Neural cell (in vitro differentiated cells): ENCODE measurements around the gene LYPD6. TPM values are rescaled to one million over a fixed set of nuclear protein-coding genes. Genes with fewer than 3 reads are reported as not detected.

Source experiments
- H2AFZ ChIP-seq: fragments of 200-600, 300-800 bp; sonication (generic), shearing (Covaris generic); 2 replicates; pipeline ENCODE4 v1.6.0; 2014; ENCODE audit warnings: low read depth, mild to moderate bottlenecking, antibody characterized with exemption, low read length, moderate library complexity
- H3F3A ChIP-seq: fragments of 200-600 bp; shearing (Covaris generic); 2 replicates; pipeline ENCODE4 v1.6.1; 2016; ENCODE audit warnings: mild to moderate bottlenecking, moderate library complexity, mixed read lengths, antibody characterized with exemption, low read length; ENCODE audit not compliant: insufficient read depth, poor library complexity, severe bottlenecking
- H3K27ac ChIP-seq: fragments of 200-600, 300-800 bp; sonication (generic), shearing (Covaris generic); 2 replicates; pipeline ENCODE4 v1.5.1; 2014; ENCODE audit warnings: mild to moderate bottlenecking, low read length, moderate library complexity
- H3K27me3 ChIP-seq: fragments of 300-800, 200-600 bp; sonication (generic), shearing (Covaris generic); 2 replicates; pipeline ENCODE4 v1.6.0; 2014; ENCODE audit warnings: mild to moderate bottlenecking, low read depth, low read length, moderate library complexity; ENCODE audit not compliant: insufficient read depth
- H3K36me3 ChIP-seq: fragments of 300-800, 200-600 bp; sonication (generic), shearing (Covaris generic); 2 replicates; pipeline ENCODE4 v1.5.1; 2014; ENCODE audit warnings: mild to moderate bottlenecking, antibody characterized with exemption, low read length, moderate library complexity; ENCODE audit not compliant: insufficient read depth
- H3K4me2 ChIP-seq: fragments of 300-800, 200-600 bp; sonication (generic), shearing (Covaris generic); 2 replicates; pipeline ENCODE4 v1.6.0; 2014; ENCODE audit warnings: mild to moderate bottlenecking, low read length
- H3K4me3 ChIP-seq: fragments of 300-800, 200-600 bp; sonication (generic), shearing (Covaris generic); 2 replicates; pipeline ENCODE4 v1.5.1; 2014; ENCODE audit warnings: mild to moderate bottlenecking, low read length, moderate library complexity
- H3K79me2 ChIP-seq: fragments of 200-600 bp; shearing (Covaris generic); replicated peaks from 2 replicates; pipeline ENCODE4 v1.6.0; 2014; ENCODE audit warnings: mild to moderate bottlenecking, low read length, moderate library complexity; ENCODE audit not compliant: insufficient read depth
- H3K9ac ChIP-seq: fragments of 300-800, 200-600 bp; sonication (generic), shearing (Covaris generic); 2 replicates; pipeline ENCODE4 v1.6.1; 2016; ENCODE audit warnings: mild to moderate bottlenecking, low read length, mixed read lengths
- H3K9me2 ChIP-seq: fragments of 200-600 bp; shearing (Covaris generic); 2 replicates; pipeline ENCODE4 v1.6.1; 2016; ENCODE audit warnings: mild to moderate bottlenecking, low read length, mixed read lengths; ENCODE audit not compliant: insufficient read depth
- H3K9me3 ChIP-seq: fragments of 200-600, 300-800 bp; sonication (generic), shearing (Covaris generic); 2 replicates; pipeline ENCODE4 v1.6.1; 2016; ENCODE audit warnings: mild to moderate bottlenecking, mixed run types, low read length, moderate library complexity, mixed read lengths
- H4K20me1 ChIP-seq: fragments of 200-600 bp; shearing (Covaris generic); 2 replicates; pipeline ENCODE4 v1.6.1; 2016; ENCODE audit warnings: mild to moderate bottlenecking, mixed run types; ENCODE audit not compliant: insufficient read depth
- EP300 ChIP-seq: fragments of 450-650 bp; conservative IDR thresholded peaks from 2 replicates; pipeline ENCODE4 v1.6.1; 2014; ENCODE audit warnings: antibody characterized with exemption, mild to moderate bottlenecking, moderate library complexity; ENCODE audit not compliant: poor library complexity, severe bottlenecking
- EZH2 ChIP-seq: fragments of 200-600, 300-800 bp; shearing (Covaris generic), sonication (generic); IDR thresholded peaks from 2 replicates; pipeline ENCODE4 v1.6.1; 2014; ENCODE audit warnings: antibody characterized with exemption, low read length, borderline replicate concordance, mild to moderate bottlenecking; ENCODE audit not compliant: insufficient read depth, poor library complexity, severe bottlenecking
- MXI1 ChIP-seq: fragments of 450-650 bp; conservative IDR thresholded peaks from 2 replicates; pipeline ENCODE4 v1.6.1; 2014; ENCODE audit warnings: antibody characterized with exemption, mild to moderate bottlenecking; ENCODE audit not compliant: poor library complexity, severe bottlenecking
- POLR2AphosphoS5 ChIP-seq: IDR thresholded peaks from 2 replicates; pipeline ENCODE4 v1.6.1; 2012
- RAD21 ChIP-seq: fragments of 450-650 bp; conservative IDR thresholded peaks from 2 replicates; pipeline ENCODE4 v1.6.1; 2014; ENCODE audit warnings: antibody characterized with exemption, mild to moderate bottlenecking, moderate library complexity
- SMC3 ChIP-seq: fragments of 450-650 bp; conservative IDR thresholded peaks from 2 replicates; pipeline ENCODE4 v1.6.1; 2014; ENCODE audit warnings: antibody characterized with exemption, mild to moderate bottlenecking, moderate library complexity; ENCODE audit not compliant: poor library complexity
- TAF1 ChIP-seq: IDR thresholded peaks from 2 replicates; pipeline ENCODE4 v1.6.1; 2012; ENCODE audit warnings: low read depth
- polyA plus RNA-seq: library from polyadenylated mRNA; depleted of rRNA; stranded (reverse); fragments of >200 nt; gene quantifications from 2 replicates; pipeline ENCODE4 v1.2.3, GENCODE V29; 2014
- TF ChIP-seq, protein P1 (sequence below): fragments of 450-650 bp; IDR thresholded peaks from 2 replicates; pipeline ENCODE4 v1.5.1; 2014; ENCODE audit warnings: antibody characterized with exemption, mild to moderate bottlenecking, moderate library complexity; ENCODE audit not compliant: poor library complexity, severe bottlenecking
- TF ChIP-seq, protein P2 (sequence below): IDR thresholded peaks from 2 replicates; pipeline ENCODE4 v1.6.1; 2012; ENCODE audit warnings: borderline replicate concordance

Gene LYPD6
- polyA plus RNA-seq, 1 donor from 2014 or later: 2.3 TPM

DNA sequence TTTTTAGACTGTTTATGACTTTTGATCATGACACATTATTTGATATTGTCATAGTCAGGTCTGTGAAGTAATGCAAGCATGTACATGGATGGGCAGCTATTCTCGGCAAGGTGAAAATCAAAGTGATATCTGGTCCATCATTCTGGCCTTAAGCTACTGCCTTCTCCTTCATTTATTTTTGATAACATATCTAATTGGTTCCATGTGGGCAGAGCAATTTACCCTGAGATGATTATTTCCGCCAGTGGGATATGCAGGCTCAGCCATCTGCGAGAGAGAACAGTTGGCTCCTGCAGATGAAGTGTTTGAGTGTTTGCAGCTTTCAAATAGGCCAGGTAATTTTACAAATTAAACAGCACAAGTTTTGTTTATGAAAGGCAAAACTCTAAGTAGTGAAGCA, 116.4 kb downstream of the LYPD6 start:
- Histone ChIP-seq H3K4me2 (no peak overlapping the region), H2AFZ (no peak overlapping the region), H4K20me1 (no peaks in the 10 kb centered on the region), H3K79me2 (no peaks in the 10 kb centered on the region), H3K4me3 (no peak overlapping the region), H3K27me3 (no peaks in the 10 kb centered on the region), H3K36me3 (no peaks in the 10 kb centered on the region), H3K9me3 (no peaks in the 10 kb centered on the region), H3K9me2 (no peaks in the 10 kb centered on the region), H3K27ac (no peak overlapping the region), H3K9ac (no peak overlapping the region), H3F3A (no peaks in the 10 kb centered on the region)
- no peak for TF ChIP-seq EZH2
- TF ChIP-seq MXI1: no peak
- TF ChIP-seq SMC3: no peak
- no peak for TF ChIP-seq TAF1
- no peak for TF ChIP-seq RAD21
- no peak for TF ChIP-seq EP300
- TF ChIP-seq, protein P1, sequence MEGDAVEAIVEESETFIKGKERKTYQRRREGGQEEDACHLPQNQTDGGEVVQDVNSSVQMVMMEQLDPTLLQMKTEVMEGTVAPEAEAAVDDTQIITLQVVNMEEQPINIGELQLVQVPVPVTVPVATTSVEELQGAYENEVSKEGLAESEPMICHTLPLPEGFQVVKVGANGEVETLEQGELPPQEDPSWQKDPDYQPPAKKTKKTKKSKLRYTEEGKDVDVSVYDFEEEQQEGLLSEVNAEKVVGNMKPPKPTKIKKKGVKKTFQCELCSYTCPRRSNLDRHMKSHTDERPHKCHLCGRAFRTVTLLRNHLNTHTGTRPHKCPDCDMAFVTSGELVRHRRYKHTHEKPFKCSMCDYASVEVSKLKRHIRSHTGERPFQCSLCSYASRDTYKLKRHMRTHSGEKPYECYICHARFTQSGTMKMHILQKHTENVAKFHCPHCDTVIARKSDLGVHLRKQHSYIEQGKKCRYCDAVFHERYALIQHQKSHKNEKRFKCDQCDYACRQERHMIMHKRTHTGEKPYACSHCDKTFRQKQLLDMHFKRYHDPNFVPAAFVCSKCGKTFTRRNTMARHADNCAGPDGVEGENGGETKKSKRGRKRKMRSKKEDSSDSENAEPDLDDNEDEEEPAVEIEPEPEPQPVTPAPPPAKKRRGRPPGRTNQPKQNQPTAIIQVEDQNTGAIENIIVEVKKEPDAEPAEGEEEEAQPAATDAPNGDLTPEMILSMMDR: no peak
- TF ChIP-seq, protein P2, sequence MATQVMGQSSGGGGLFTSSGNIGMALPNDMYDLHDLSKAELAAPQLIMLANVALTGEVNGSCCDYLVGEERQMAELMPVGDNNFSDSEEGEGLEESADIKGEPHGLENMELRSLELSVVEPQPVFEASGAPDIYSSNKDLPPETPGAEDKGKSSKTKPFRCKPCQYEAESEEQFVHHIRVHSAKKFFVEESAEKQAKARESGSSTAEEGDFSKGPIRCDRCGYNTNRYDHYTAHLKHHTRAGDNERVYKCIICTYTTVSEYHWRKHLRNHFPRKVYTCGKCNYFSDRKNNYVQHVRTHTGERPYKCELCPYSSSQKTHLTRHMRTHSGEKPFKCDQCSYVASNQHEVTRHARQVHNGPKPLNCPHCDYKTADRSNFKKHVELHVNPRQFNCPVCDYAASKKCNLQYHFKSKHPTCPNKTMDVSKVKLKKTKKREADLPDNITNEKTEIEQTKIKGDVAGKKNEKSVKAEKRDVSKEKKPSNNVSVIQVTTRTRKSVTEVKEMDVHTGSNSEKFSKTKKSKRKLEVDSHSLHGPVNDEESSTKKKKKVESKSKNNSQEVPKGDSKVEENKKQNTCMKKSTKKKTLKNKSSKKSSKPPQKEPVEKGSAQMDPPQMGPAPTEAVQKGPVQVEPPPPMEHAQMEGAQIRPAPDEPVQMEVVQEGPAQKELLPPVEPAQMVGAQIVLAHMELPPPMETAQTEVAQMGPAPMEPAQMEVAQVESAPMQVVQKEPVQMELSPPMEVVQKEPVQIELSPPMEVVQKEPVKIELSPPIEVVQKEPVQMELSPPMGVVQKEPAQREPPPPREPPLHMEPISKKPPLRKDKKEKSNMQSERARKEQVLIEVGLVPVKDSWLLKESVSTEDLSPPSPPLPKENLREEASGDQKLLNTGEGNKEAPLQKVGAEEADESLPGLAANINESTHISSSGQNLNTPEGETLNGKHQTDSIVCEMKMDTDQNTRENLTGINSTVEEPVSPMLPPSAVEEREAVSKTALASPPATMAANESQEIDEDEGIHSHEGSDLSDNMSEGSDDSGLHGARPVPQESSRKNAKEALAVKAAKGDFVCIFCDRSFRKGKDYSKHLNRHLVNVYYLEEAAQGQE: no peak
- TF ChIP-seq POLR2AphosphoS5: no peak

DNA sequence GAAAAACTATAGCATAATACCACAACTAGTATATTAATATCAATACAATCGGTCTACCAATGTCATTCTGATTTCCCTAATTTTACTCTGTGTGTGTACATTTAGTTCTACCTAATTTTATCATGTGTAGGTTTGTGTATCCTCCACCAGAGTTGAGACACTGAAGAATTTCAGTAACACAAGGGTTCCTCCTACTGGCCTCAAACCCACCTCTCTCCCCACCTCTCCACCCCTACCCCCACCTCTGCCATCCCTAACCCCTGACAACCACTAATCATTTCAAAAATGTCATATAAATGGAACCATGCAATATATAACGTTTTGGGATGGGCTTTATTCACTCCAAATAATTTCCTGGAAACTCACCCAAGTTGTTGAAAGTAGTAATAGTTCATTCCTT, 117.9 kb downstream of the LYPD6 start:
- Histone ChIP-seq H4K20me1 (no peaks in the 10 kb centered on the region), H3K79me2 (no peaks in the 10 kb centered on the region), H3K9ac (no peak overlapping the region), H3K36me3 (no peaks in the 10 kb centered on the region), H3K9me2 (no peaks in the 10 kb centered on the region), H3K4me2 (no peak overlapping the region), H3K27me3 (no peaks in the 10 kb centered on the region), H3K4me3 (no peak overlapping the region), H3F3A (no peaks in the 10 kb centered on the region), H3K27ac (no peak overlapping the region), H2AFZ (no peak overlapping the region), H3K9me3 (no peaks in the 10 kb centered on the region)
- TF ChIP-seq, protein P2: no peak
- TF ChIP-seq SMC3: no peak
- TF ChIP-seq POLR2AphosphoS5: no peak
- TF ChIP-seq TAF1: no peak
- no peak for TF ChIP-seq EZH2
- TF ChIP-seq MXI1: no peak
- no peak for TF ChIP-seq EP300
